ENCODE results near the gene GLIPR1.

GRCh38 chr12:75528272-75528671 is 47.7 kb downstream of the GLIPR1 start:
- TF ChIP-seq POLR2AphosphoS5 (IDR thresholded peaks at IDR 0.05; ENCODE audit: borderline replicate concordance, low read depth, low read length): no peak
- TF ChIP-seq EZH2 (IDR thresholded peaks at IDR 0.05): no peak
